ENCODE results near the gene ADARB2. TPM values are rescaled to one million over a fixed set of nuclear protein-coding genes. Genes with fewer than 3 reads are reported as not detected.

ADARB2 gene
- polyA plus RNA-seq, 1 of the 3 experiments (the other 2 are of a cell fraction), result not detected

DNA sequence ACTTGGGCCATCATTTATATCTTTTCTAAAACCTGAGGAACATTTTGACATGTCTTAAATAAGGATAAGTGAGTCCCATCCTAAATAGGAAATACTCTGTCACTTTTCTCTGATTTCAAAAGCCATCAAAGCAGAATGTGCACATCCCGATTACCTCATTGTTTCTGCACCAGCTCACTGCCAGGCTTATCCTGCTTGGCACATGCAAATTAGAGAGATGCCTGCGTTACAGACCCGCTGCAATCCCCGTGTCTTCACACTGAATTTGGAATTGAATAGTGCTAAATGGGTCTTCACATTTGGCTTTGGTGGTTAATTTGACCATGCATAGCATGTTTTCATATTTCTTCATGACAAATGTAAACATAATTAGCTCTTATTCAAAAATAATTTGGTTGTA is 401.7 kb downstream of the ADARB2 start:
- Histone ChIP-seq H3K9me3 (no peaks in the 10 kb centered on the region; the same call in 1 of the 2 replicates), H3K79me2 (ENCODE audit: insufficient read depth) (no peaks in the 10 kb centered on the region), H2AFZ (ENCODE audit: low read depth) (no peak overlapping the region), H3K4me2 (no peak overlapping the region), H3K27me3 (ENCODE audit: insufficient read depth) (no peaks in the 10 kb centered on the region), H3K9me2 (no peaks in the 10 kb centered on the region), H3K36me3 (replicated peaks in 1 of 2; ENCODE audit: control insufficient read depth in 1 of 2, insufficient read depth in 2 of 2, low read length in 1 of 2) (no peaks in the 10 kb centered on the region), H3K9ac (no peak overlapping the region), H3F3A (replicated peaks; ENCODE audit: insufficient read depth) (no peaks in the 10 kb centered on the region), H3K27ac (ENCODE audit: low read depth in 2 of 2, low read length in 1 of 2) (no peak overlapping the region), H3K4me3 (ENCODE audit: low read depth in 2 of 2, low read length in 1 of 2) (no peak overlapping the region), H4K20me1 (ENCODE audit: insufficient read depth) (no peaks in the 10 kb centered on the region), H3K4me1 (ENCODE audit: control insufficient read depth in 1 of 2, insufficient read depth in 2 of 2, low read depth in 1 of 2, low read length in 1 of 2) (peaks cover 0 to 6% of the 10 kb centered on the region in 2 experiments; a peak in 1 of 4 replicates)
- TF ChIP-seq RCOR1 (IDR thresholded peaks at IDR 0.05; ENCODE audit: low read length), result no peak
- TF ChIP-seq NRF1 (IDR thresholded peaks at IDR 0.05; ENCODE audit: low read depth, low read length), result no peak
- no peak for TF ChIP-seq MXI1 (IDR thresholded peaks at IDR 0.05; ENCODE audit: low read depth, low read length)
- TF ChIP-seq FOXM1 (IDR thresholded peaks at IDR 0.05; ENCODE audit: low read depth), result no peak
- no peak for TF ChIP-seq EZH2phosphoT487 (IDR thresholded peaks at IDR 0.05; ENCODE audit: borderline replicate concordance, low read depth)
- no peak for TF ChIP-seq POLR2AphosphoS5 (IDR thresholded peaks at IDR 0.05; ENCODE audit: low read depth, low read length)
- TF ChIP-seq, protein P1, sequence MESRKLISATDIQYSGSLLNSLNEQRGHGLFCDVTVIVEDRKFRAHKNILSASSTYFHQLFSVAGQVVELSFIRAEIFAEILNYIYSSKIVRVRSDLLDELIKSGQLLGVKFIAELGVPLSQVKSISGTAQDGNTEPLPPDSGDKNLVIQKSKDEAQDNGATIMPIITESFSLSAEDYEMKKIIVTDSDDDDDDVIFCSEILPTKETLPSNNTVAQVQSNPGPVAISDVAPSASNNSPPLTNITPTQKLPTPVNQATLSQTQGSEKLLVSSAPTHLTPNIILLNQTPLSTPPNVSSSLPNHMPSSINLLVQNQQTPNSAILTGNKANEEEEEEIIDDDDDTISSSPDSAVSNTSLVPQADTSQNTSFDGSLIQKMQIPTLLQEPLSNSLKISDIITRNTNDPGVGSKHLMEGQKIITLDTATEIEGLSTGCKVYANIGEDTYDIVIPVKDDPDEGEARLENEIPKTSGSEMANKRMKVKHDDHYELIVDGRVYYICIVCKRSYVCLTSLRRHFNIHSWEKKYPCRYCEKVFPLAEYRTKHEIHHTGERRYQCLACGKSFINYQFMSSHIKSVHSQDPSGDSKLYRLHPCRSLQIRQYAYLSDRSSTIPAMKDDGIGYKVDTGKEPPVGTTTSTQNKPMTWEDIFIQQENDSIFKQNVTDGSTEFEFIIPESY (IDR thresholded peaks at IDR 0.05; ENCODE audit: borderline replicate concordance, low read depth), result no peak
- no peak for TF ChIP-seq MEF2A (IDR thresholded peaks at IDR 0.05; ENCODE audit: borderline replicate concordance, low read depth)
- POLR2A ChIA-PET, result no interaction called here
- CTCF ChIA-PET, result no interaction called here
- 31% methylated on average over 4 of the region's 4 CpGs for WGBS (ENCODE audit: low lambda C conversion rate)
- no peak for DNase-seq

DNA sequence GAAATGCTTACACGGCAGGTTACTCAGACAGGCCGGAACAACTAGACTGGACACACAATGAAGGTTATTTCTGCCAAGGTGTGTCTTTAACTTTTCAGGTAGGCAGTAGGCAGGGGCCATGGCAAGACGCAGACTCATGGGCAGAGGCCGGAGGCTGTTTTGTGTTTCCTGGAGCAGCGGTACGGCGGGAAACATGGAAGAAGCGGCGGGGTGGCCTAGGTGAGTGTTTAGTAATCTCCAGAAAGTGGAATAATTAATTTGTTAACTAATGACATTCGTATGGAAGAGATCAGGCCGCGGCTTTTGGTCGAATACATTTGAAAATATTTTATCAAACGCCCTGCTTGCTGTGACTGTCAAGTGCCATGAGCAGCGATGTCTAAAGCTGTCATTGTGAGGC is 403.3 kb downstream of the ADARB2 start:
- Histone ChIP-seq H4K20me1 (ENCODE audit: insufficient read depth) (no peaks in the 10 kb centered on the region), H3K27ac (ENCODE audit: low read depth in 2 of 2, low read length in 1 of 2) (no peak overlapping the region), H3K36me3 (replicated peaks in 1 of 2; ENCODE audit: control insufficient read depth in 1 of 2, insufficient read depth in 2 of 2, low read length in 1 of 2) (no peaks in the 10 kb centered on the region), H3K27me3 (ENCODE audit: insufficient read depth) (no peaks in the 10 kb centered on the region), H3K9ac (no peak overlapping the region), H3K9me3 (no peaks in the 10 kb centered on the region; the same call in 1 of the 2 replicates), H3K79me2 (ENCODE audit: insufficient read depth) (no peaks in the 10 kb centered on the region), H3K4me3 (ENCODE audit: low read depth in 2 of 2, low read length in 1 of 2) (no peak overlapping the region), H3K4me2 (no peak overlapping the region), H3K4me1 (ENCODE audit: control insufficient read depth in 1 of 2, insufficient read depth in 2 of 2, low read depth in 1 of 2, low read length in 1 of 2) (peaks cover 0 to 14% of the 10 kb centered on the region in 2 experiments; a peak in 1 of 4 replicates), H3F3A (replicated peaks; ENCODE audit: insufficient read depth) (no peaks in the 10 kb centered on the region), H3K9me2 (no peaks in the 10 kb centered on the region), H2AFZ (ENCODE audit: low read depth) (no peak overlapping the region)
- CTCF ChIA-PET, result interaction anchor here (1.3 kb wide), 1 partner anchor 9 kb away, joined by 3 read pairs; no protein-coding TSS in a partner anchor
- POLR2A ChIA-PET, result no interaction called here
- WGBS (ENCODE audit: low lambda C conversion rate), result 46% methylated on average over 15 of the region's 15 CpGs
- no peak for DNase-seq
- TF ChIP-seq, protein P1 (IDR thresholded peaks at IDR 0.05; ENCODE audit: borderline replicate concordance, low read depth), result no peak
- TF ChIP-seq, protein P2, sequence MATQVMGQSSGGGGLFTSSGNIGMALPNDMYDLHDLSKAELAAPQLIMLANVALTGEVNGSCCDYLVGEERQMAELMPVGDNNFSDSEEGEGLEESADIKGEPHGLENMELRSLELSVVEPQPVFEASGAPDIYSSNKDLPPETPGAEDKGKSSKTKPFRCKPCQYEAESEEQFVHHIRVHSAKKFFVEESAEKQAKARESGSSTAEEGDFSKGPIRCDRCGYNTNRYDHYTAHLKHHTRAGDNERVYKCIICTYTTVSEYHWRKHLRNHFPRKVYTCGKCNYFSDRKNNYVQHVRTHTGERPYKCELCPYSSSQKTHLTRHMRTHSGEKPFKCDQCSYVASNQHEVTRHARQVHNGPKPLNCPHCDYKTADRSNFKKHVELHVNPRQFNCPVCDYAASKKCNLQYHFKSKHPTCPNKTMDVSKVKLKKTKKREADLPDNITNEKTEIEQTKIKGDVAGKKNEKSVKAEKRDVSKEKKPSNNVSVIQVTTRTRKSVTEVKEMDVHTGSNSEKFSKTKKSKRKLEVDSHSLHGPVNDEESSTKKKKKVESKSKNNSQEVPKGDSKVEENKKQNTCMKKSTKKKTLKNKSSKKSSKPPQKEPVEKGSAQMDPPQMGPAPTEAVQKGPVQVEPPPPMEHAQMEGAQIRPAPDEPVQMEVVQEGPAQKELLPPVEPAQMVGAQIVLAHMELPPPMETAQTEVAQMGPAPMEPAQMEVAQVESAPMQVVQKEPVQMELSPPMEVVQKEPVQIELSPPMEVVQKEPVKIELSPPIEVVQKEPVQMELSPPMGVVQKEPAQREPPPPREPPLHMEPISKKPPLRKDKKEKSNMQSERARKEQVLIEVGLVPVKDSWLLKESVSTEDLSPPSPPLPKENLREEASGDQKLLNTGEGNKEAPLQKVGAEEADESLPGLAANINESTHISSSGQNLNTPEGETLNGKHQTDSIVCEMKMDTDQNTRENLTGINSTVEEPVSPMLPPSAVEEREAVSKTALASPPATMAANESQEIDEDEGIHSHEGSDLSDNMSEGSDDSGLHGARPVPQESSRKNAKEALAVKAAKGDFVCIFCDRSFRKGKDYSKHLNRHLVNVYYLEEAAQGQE (IDR thresholded peaks at IDR 0.05; ENCODE audit: low read depth, low read length), result no peak
- TF ChIP-seq GATA2 (CRISPR knock-in tag; IDR thresholded peaks at IDR 0.05), result no peak
